ENCODE data around the gene GNB2. TPM values are rescaled to one million over a fixed set of nuclear protein-coding genes. Genes with fewer than 3 reads are reported as not detected.

The GNB2 gene
- total RNA-seq, 1 experiment from 2014 or later, result 174 TPM

DNA sequence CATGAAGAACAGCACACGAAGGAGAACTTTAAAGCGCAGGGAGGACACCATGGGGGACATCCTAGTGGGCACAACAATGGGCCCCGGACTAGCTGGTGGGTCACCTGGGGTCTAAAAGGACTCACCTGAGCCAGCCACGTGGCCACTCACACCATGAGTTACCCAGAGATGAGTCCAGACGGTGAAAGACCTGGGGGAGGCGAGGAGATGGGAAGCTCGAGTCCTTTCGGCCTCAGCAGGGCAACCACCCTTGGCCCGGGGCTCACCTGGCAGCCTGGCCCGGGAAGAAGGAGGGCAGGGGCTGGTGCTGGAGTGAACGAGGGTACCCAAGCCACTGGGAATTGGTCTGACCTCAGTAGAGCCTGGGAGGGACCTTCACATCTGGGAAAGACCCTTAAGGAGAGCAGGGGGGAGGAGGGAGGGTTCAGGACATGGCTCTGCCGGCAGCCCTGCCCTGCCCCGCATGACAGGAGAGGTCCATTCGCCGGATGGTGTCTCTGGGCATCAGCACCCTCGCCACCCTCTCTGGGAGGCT is 14.9 kb downstream of the GNB2 start:
- Histone ChIP-seq H2BK5ac (ENCODE audit: insufficient read length, low read length) (no peak overlapping the region), H3K23ac (ENCODE audit: insufficient read length, low read depth, low read length) (no peak overlapping the region), H4K20me1 (ENCODE audit: control insufficient read depth, insufficient read depth, insufficient read length) (no peaks in the 10 kb centered on the region), H4K5ac (ENCODE audit: insufficient read length, low read depth, low read length) (no peak overlapping the region), H3K79me2 (ENCODE audit: insufficient read depth, low read length) (peaks cover 30% of the 10 kb centered on the region; the same call in 1 of the 2 replicates), H2AFZ (ENCODE audit: low read length) (no peak overlapping the region), H2BK15ac (ENCODE audit: low read depth, low read length) (no peak overlapping the region), H4K8ac (replicated peaks; ENCODE audit: insufficient read length, low read depth, low read length) (no peak overlapping the region), H3K56ac (ENCODE audit: insufficient read length, low read depth, low read length) (no peak overlapping the region), H3K4me1 (ENCODE audit: insufficient read depth, low read length) (0 out of 2 replicates have a peak, but pooled peaks cover 5% of the 10 kb centered on the region), H3K9ac (ENCODE audit: extremely low read depth, insufficient read length, low read length) (no peak overlapping the region), H3K4me2 (ENCODE audit: insufficient read depth, insufficient read length, low read length) (no peak overlapping the region), H3T11ph (ENCODE audit: low read length) (no peak overlapping the region), H2BK120ac (ENCODE audit: low read depth, low read length, poor library complexity, severe bottlenecking) (no peak overlapping the region), H3K18ac (ENCODE audit: insufficient read length, low read depth, low read length) (no peak overlapping the region), H3K23me2 (ENCODE audit: insufficient read length, low read depth, low read length, poor library complexity, severe bottlenecking) (peaks cover 12% of the 10 kb centered on the region), H2BK12ac (ENCODE audit: insufficient read length, low read depth, low read length) (no peak overlapping the region), H2BK20ac (ENCODE audit: low read depth, low read length, poor library complexity, severe bottlenecking) (no peak overlapping the region), H3K14ac (ENCODE audit: insufficient read depth, low read length) (no peak overlapping the region), H3K27me3 (ENCODE audit: insufficient read depth, low read length) (no peaks in the 10 kb centered on the region), H2AK5ac (ENCODE audit: insufficient read length, low read length) (no peak overlapping the region), H3K79me1 (ENCODE audit: insufficient read depth, low read depth, low read length, poor library complexity, severe bottlenecking) (peaks cover 5% of the 10 kb centered on the region), H3K9me3 (ENCODE audit: control insufficient read depth, low read depth, low read length) (no peaks in the 10 kb centered on the region), H4K91ac (ENCODE audit: insufficient read length, low read depth, low read length) (no peak overlapping the region), H3K27ac (ENCODE audit: insufficient read length, low read depth, low read length) (no peak overlapping the region), H3K4ac (ENCODE audit: low read depth, low read length) (no peak overlapping the region)
- WGBS (ENCODE audit: extremely low coverage, insufficient read length, low lambda C conversion rate), result no CpG with 5 or more reads among the region's 16 CpGs
- H3K27me3 Mint-ChIP-seq (ENCODE audit: low read depth), result peaks cover 2% of the 10 kb centered on the region; the same call in 1 of the 2 replicates
- H3K4me3 Mint-ChIP-seq, result no peak overlapping the region
- TF ChIP-seq, protein P1, sequence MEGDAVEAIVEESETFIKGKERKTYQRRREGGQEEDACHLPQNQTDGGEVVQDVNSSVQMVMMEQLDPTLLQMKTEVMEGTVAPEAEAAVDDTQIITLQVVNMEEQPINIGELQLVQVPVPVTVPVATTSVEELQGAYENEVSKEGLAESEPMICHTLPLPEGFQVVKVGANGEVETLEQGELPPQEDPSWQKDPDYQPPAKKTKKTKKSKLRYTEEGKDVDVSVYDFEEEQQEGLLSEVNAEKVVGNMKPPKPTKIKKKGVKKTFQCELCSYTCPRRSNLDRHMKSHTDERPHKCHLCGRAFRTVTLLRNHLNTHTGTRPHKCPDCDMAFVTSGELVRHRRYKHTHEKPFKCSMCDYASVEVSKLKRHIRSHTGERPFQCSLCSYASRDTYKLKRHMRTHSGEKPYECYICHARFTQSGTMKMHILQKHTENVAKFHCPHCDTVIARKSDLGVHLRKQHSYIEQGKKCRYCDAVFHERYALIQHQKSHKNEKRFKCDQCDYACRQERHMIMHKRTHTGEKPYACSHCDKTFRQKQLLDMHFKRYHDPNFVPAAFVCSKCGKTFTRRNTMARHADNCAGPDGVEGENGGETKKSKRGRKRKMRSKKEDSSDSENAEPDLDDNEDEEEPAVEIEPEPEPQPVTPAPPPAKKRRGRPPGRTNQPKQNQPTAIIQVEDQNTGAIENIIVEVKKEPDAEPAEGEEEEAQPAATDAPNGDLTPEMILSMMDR (conservative IDR thresholded peaks at IDR 0.05), result no peak
- DNase-seq, result no peak
- peak overlapping the region in 2 of 3 experiments; percentile 75 to 93; a peak in 5 of 7 replicates for H3K27ac Mint-ChIP-seq
- no peaks in the 10 kb centered on the region for H3K9me3 Mint-ChIP-seq
- H3K4me1 Mint-ChIP-seq, result peaks cover 22 to 30% of the 10 kb centered on the region in 2 experiments
- peaks cover 35 to 69% (median 64%) of the 10 kb centered on the region in 3 experiments for H3K36me3 Mint-ChIP-seq (ENCODE audit: insufficient read depth in 1 of 3, low read depth in 3 of 3)
